Skeletal muscle tissue (tissue), 4 donors: ENCODE results near the gene COL15A1. TPM values are rescaled to one million over a fixed set of nuclear protein-coding genes. Genes with fewer than 3 reads are reported as not detected.

ENCODE experiments used
- H3K27ac ChIP-seq: one replicate; pipeline ENCODE4 v1.7.0; 2013; ENCODE audit warnings: mild to moderate bottlenecking, low read depth, low read length, inconsistent platforms
- H3K27me3 ChIP-seq, 3 donors: one replicate each; pipeline ENCODE4 v1.7.0; 2013; ENCODE audit warnings: low read length in 3 of 3; ENCODE audit not compliant: control insufficient read depth in 3 of 3, insufficient read depth in 3 of 3
- H3K36me3 ChIP-seq, 3 donors: one replicate each; pipeline ENCODE4 v1.7.0; 2013; ENCODE audit warnings: low read length in 3 of 3; ENCODE audit not compliant: control insufficient read depth in 3 of 3, insufficient read depth in 3 of 3
- H3K4me1 ChIP-seq, 3 donors: one replicate each; pipeline ENCODE4 v1.7.0; 2013; ENCODE audit warnings: low read length in 3 of 3, mild to moderate bottlenecking in 3 of 3; ENCODE audit not compliant: control insufficient read depth in 3 of 3, insufficient read depth in 3 of 3
- H3K4me3 ChIP-seq, 3 donors: one replicate each; pipeline ENCODE4 v1.7.0; 2013; ENCODE audit warnings: low read length in 3 of 3
- H3K9ac ChIP-seq, 3 donors: one replicate each; pipeline ENCODE4 v1.7.0; 2013; ENCODE audit warnings: low read length in 3 of 3, mild to moderate bottlenecking in 3 of 3, moderate library complexity in 2 of 3, low read depth in 1 of 3
- H3K9me3 ChIP-seq, 3 donors: one replicate each; pipeline ENCODE4 v1.7.0; 2013; ENCODE audit warnings: low read length in 3 of 3; ENCODE audit not compliant: control insufficient read depth in 3 of 3
- total RNA-seq: library from RNA; depleted of rRNA; stranded (reverse); fragments of >200 nt; gene quantifications from one replicate; pipeline ENCODE4 v1.2.3, GENCODE V29; 2014
- donor health status: Osteomylitis.

Gene COL15A1
- total RNA-seq, 1 donor from 2014 or later: 178 TPM

- H3K27me3 ChIP-seq: peaks cover 0 to 23% (median 6%) of the 10 kb centered on the region in 3 donors
- H3K9me3 ChIP-seq: no peaks in the 10 kb centered on the region
- no peaks in the 10 kb centered on the region for H3K36me3 ChIP-seq
- peak overlapping the region; percentile 15 for H3K27ac ChIP-seq
- H3K4me1 ChIP-seq: peaks cover 60 to 66% (median 61%) of the 10 kb centered on the region in 3 donors
- peak overlapping the region in 1 of 3 donors; percentile 22 for H3K4me3 ChIP-seq
- H3K9ac ChIP-seq: peak overlapping the region in 1 of 3 donors; percentile 25
Measured at GRCh38 chr9:98973576-98973975, 29.9 kb downstream of the COL15A1 start.

GRCh38 chr9:98974106-98974505 is 30.4 kb downstream of the COL15A1 start:
- Histone ChIP-seq H3K9me3 (no peaks in the 10 kb centered on the region), H3K4me1 (peaks cover 60 to 64% (median 61%) of the 10 kb centered on the region in 3 donors), H3K27ac (no peak overlapping the region), H3K36me3 (no peaks in the 10 kb centered on the region), H3K27me3 (peaks cover 0 to 23% (median 6%) of the 10 kb centered on the region in 3 donors), H3K4me3 (peak overlapping the region in 1 of 3 donors; percentile 66), H3K9ac (no peak overlapping the region)

DNA sequence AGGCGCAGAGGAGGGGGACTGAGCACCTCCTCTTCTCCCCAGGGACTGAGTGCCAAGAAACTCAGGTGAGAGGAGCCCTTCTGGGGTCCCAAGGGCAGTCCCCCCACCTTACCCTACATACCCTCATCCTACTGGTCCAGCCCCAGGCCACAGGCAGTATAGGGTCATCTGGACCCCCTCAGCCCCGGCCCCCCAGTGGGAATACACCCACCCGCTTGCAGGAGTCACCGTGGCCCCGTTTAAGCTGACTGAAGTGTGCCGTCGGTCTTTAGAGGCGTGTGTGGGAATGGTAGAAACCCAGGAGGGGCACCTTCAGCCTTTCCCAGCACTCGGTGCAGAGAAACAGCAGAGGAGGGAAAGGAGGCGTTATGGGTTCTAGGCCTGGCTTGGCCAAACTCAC is 30.8 kb downstream of the COL15A1 start:
- peaks cover 60 to 62% (median 61%) of the 10 kb centered on the region in 3 donors for H3K4me1 ChIP-seq
- H3K36me3 ChIP-seq: no peaks in the 10 kb centered on the region
- peaks cover 0 to 23% (median 6%) of the 10 kb centered on the region in 3 donors for H3K27me3 ChIP-seq
- H3K4me3 ChIP-seq: peak overlapping the region in 2 of 3 donors; percentile 49 to 66
- H3K27ac ChIP-seq: no peak overlapping the region
- peak overlapping the region in 1 of 3 donors; percentile 71 for H3K9ac ChIP-seq
- no peaks in the 10 kb centered on the region for H3K9me3 ChIP-seq

GRCh38 chr9:98974994-98975712 is 31.4 kb downstream of the COL15A1 start:
- Histone ChIP-seq H3K9ac (peak overlapping the region in 1 of 3 donors; percentile 71), H3K36me3 (no peaks in the 10 kb centered on the region), H3K27ac (no peak overlapping the region), H3K4me3 (peak overlapping the region; percentile 26 to 66 (median 49)), H3K4me1 (peaks cover 60 to 66% (median 63%) of the 10 kb centered on the region in 3 donors), H3K9me3 (no peaks in the 10 kb centered on the region), H3K27me3 (peaks cover 0 to 23% (median 6%) of the 10 kb centered on the region in 3 donors)

- H3K4me1 ChIP-seq: peaks cover 59 to 67% (median 64%) of the 10 kb centered on the region in 3 donors
- no peak overlapping the region for H3K9ac ChIP-seq
- H3K36me3 ChIP-seq: no peaks in the 10 kb centered on the region
- no peak overlapping the region for H3K4me3 ChIP-seq
- H3K27me3 ChIP-seq: peaks cover 0 to 23% (median 6%) of the 10 kb centered on the region in 3 donors
- no peak overlapping the region for H3K27ac ChIP-seq
- H3K9me3 ChIP-seq: no peaks in the 10 kb centered on the region
Measured at GRCh38 chr9:98975838-98976237, 32.1 kb downstream of the COL15A1 start.

DNA sequence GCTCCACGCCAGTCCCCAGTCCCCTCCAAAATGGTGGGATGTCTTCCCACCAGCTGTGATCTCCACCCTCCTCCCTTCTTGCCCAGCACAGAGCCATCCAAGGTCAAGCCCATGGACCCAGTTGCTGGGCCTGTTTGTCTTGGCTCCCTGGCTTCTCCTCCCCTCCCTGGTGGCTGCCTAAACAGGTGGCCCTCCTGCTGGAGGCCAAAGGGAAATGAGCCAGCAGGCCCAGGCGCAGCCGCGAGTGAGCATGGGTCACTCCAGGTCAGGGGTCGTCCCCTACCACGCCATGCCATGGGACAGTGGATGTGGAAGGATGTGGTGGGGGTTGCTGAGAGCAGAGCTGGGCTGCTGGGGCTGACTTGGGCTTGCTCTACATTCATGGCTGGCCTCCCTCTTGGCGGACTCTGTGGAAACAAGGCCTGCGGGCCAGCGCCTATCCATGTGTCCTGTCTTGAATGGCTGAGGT is 33.6 kb downstream of the COL15A1 start:
- peaks cover 0 to 23% (median 6%) of the 10 kb centered on the region in 3 donors for H3K27me3 ChIP-seq
- no peaks in the 10 kb centered on the region for H3K9me3 ChIP-seq
- H3K4me1 ChIP-seq: peaks cover 48 to 55% (median 54%) of the 10 kb centered on the region in 3 donors
- peak overlapping the region; percentile 49 for H3K27ac ChIP-seq
- no peak overlapping the region for H3K9ac ChIP-seq
- H3K36me3 ChIP-seq: no peaks in the 10 kb centered on the region
- H3K4me3 ChIP-seq: no peak overlapping the region

GRCh38 chr9:98977813-98978212 is 34.1 kb downstream of the COL15A1 start:
- Histone ChIP-seq H3K4me3 (peak overlapping the region in 1 of 3 donors; percentile 6), H3K27ac (peak overlapping the region; percentile 49), H3K9me3 (no peaks in the 10 kb centered on the region), H3K9ac (peak overlapping the region in 1 of 3 donors; percentile 25), H3K36me3 (no peaks in the 10 kb centered on the region), H3K4me1 (peaks cover 43 to 51% (median 50%) of the 10 kb centered on the region in 3 donors), H3K27me3 (peaks cover 0 to 19% (median 6%) of the 10 kb centered on the region in 3 donors)

DNA sequence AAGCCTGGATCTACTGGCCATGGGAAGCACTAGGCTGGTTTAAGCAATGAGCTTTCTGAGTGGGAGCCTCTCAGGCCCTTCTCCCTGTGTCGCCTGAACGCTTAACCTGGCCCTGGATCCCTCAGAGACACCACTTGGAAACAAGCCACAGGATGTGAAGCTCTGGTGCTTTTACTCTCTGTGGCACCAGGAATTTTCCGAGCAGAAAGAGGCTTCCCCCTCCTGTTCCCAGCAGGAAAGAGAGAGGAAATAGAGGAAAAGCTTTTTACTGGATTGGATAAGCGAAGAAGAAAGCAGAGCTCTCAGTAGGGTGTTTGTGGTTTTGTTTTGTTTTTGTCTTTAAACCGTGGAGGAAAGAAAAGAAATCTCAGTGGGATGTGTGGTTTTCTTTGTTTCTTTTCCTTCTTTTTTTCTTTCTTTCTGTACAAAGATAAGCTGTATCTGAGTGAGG is 34.5 kb downstream of the COL15A1 start:
- peaks cover 41 to 48% (median 47%) of the 10 kb centered on the region in 3 donors for H3K4me1 ChIP-seq
- peaks cover 0 to 16% (median 6%) of the 10 kb centered on the region in 3 donors for H3K27me3 ChIP-seq
- H3K27ac ChIP-seq: peak overlapping the region; percentile 49
- no peaks in the 10 kb centered on the region for H3K9me3 ChIP-seq
- H3K4me3 ChIP-seq: no peak overlapping the region
- H3K36me3 ChIP-seq: no peaks in the 10 kb centered on the region
- H3K9ac ChIP-seq: peak overlapping the region; percentile 20 to 35 (median 25)

GRCh38 chr9:98980291-98980690 is 36.6 kb downstream of the COL15A1 start:
- peaks cover 0 to 6% (median 0%) of the 10 kb centered on the region in 3 donors for H3K27me3 ChIP-seq
- no peak overlapping the region for H3K27ac ChIP-seq
- H3K4me1 ChIP-seq: peaks cover 26 to 28% (median 27%) of the 10 kb centered on the region in 3 donors
- no peaks in the 10 kb centered on the region for H3K9me3 ChIP-seq
- H3K36me3 ChIP-seq: no peaks in the 10 kb centered on the region
- H3K4me3 ChIP-seq: no peak overlapping the region
- no peak overlapping the region for H3K9ac ChIP-seq
